GM19238 (cell line): Measurements from ENCODE around the gene ACOX2.

Experiments
- DNase-seq: peaks from one replicate; pipeline ENCODE4 v3.0.0; 2011; ENCODE audit warnings: low spot score; ENCODE audit not compliant: insufficient read length

The ACOX2 gene

DNA sequence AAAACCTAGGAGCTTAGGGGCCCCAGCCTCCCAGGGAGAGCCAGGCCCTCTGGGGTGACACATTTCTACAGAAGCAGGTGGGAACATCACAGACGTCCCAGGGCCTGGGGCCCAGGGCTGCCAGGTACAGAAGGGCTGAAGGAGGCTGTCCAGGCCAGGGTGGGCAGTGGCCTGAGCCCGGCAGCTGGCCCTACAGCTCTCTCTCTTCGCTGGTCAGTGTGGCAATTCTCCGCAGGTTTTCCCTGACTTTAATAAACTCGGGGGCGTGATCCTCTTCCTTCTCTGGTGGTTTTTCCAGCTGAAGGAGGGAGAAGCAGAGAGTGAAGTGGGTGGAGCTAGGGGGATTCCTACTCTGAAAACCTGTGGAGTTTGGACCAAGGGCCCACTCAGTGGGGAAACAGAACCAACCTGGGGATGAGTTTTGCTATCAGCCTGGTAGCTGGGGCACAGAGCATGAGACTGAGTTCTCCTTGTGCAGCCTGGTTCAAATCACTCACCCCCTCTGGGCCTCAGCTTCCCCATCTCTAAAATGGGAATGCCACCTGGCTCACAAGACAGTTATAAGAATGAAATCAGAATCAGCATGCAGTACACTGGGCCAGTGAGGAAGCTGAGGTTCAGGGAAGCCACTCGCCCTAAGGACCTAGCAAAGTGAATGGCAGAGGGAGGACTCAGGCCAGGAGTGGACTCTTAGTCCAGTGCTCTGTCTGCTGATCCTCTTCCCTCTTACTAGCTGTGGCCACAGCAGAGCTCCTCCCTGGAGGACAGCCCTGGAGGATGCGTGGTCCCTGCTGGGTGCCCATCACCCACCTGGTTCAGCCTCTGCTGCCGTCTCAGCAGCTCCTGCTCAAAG is 29.6 kb upstream of the ACOX2 start:
- no peak for DNase-seq

DNA sequence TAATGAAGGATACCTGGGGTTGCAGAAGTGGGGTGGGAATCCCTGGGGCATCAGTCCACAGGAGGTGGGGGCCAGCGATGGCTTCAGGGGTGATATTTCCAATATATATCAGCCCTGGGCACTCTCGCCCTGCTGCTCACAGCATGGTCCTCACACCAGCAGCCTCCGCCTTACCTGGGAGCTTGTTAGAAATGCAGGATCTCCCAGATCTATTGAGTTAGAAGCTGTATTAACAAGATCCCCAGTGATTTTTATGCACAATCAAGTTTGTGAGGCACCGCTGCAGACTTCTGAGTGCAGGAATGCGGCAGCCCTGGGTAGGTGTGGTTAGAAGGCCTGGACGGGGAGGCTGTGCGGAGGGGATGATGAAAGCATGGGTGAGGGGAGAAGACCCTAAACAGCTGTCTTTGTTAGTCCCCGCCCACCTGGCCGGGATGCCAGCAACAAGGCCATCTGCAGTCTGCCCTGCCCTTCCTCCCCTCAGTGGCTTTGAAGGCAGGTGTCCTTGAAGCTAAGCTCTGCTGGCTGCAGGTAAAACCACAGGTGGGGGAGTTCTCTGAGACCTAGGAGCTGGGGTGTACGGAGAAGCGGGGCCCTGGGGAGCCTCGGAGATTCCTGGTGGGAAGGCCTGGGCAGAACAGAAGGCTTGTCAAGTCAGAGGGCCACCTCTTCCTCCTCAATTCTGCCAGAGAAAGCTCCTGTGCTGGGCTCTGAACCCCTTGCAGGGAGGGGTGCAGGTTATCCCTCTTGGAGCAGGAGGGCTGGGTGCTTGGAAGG is 28.8 kb upstream of the ACOX2 start:
- DNase-seq, result no peak

DNA sequence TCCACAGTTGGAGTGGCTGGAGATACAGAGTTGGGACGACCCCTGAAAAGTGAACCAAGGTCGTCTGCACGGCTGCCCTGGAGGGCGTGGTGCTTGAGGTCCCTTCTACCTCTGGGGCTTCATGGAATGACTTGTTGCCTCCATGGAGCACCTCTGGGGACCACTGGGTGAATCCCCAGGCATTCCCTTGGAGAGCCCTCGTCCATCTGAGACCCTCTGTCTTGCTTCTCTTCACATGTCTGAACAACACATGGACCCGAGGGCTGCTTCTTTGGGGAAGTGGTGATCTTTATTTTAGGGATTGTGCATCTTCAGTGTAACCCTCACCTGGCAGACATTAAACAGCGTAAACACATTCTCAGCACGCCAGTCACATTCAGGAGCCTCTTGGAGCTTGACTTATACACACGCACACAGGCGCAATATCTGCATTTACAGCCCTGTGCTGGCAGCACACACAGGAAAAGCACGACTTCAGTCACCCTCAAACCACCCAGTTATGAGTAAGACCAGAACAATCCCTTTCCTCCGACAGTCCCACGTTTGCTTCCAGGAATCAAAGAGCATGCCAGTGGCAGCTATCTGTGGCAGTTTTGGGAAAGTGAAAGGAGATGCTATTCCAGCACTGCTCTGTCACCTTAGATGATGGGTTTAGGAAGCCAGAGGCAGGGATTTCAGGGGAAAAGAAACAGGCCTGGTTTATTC is 27.6 kb upstream of the ACOX2 start:
- no peak for DNase-seq

GRCh38 chr3:58564054-58564453 is 27.1 kb upstream of the ACOX2 start:
- DNase-seq, result no peak

- no peak for DNase-seq
These were observed 26.5 kb upstream of the ACOX2 start for GRCh38 chr3:58563386-58564035.

- no peak for DNase-seq
These were observed 25.5 kb upstream of the ACOX2 start for GRCh38 chr3:58562498-58562897.

- DNase-seq, result no peak
These were observed 23.9 kb upstream of the ACOX2 start for GRCh38 chr3:58560771-58561311.

- DNase-seq, result no peak
These were observed 22.6 kb upstream of the ACOX2 start for GRCh38 chr3:58559586-58559985.

- no peak for DNase-seq
These were observed 20.5 kb upstream of the ACOX2 start for GRCh38 chr3:58557491-58557890.

- DNase-seq, result no peak
These were observed 19.8 kb upstream of the ACOX2 start for GRCh38 chr3:58556761-58557221.

DNA sequence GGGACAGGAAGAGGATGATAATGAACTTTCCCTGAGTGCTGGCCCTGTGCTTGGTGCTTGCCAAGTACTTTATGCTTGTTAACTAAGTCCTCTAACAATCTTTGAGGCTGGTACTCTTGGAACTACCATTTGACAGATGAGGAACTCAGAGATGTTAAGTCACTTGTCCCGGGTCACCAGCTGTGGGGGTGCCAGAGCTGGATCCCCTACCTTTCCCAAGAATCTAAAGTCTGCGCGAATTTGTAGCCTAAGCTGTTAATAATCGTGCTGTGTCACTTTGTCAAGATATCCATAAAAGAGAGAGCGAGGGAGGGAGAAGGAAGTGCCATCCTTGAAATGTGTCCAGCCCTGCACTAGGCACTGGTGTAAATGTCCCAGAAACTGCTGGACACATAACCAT is 19.0 kb upstream of the ACOX2 start:
- no peak for DNase-seq

DNA sequence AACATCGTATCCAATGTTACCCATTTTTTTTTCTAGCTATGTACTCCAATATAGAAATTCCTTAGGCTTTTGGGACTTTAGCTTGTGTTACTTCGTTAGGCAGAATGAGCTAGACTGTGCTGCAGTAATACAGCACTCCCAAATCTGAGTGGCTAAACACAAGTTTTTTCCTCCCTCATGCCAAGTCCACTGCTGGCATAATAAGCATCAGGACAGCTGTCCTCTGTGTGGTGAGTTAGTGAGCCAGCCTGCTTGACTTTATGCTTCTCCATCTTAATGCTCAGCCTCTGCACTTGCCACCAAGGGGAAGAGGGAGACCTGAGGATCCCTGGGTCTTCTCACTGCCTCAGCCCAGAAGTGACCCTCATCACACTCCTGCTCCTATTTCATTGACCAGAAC is 18.2 kb upstream of the ACOX2 start:
- no peak for DNase-seq

GRCh38 chr3:58553003-58553402 is 16.0 kb upstream of the ACOX2 start:
- DNase-seq, result no peak

DNA sequence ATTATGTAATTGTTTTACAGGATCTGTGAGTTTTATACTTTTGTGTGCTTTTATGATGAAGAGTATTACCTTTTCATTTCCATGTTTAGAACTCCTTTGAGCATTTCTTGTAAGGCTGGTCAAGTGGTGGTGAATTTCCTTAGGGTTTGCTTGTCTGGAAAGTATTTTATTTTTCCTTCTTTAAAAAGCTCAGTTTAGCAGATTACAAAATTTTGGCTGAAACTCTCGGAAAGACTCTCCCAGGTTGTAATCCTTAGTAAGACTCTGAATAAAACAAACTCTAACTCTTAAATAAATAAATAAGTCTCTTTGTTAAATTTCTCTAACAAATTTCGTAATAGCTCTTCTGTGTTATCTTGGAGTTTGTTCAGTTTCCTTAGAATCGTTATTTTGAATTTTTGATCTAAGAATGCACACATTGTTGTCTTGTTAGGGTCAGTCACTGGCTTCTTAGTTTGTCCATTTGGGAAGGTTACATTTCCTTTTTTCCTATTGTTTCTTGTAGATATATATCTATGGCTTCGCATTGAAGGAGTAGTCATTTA is 14.7 kb upstream of the ACOX2 start:
- DNase-seq, result no peak

DNA sequence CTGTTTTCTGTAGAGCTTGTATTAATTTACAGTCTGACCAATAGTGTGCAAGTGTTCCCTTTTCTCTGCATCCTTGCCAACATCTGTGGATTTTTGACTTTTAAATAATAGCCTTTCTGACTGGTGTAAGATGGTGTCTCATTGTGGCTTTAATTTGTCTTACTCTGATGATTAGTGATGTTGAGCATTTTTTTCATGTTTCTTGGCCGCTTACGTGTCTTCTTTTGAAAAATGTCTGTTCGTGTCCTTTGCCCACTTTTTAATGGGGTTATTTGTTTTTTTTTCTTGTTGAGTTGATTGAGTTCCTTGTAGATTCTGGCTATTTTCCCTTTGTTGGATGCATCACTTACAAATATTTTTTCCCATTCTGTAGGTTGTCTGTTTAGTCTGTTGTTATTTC is 7.6 kb upstream of the ACOX2 start:
- no peak for DNase-seq

GRCh38 chr3:58540176-58540858 is 3.3 kb upstream of the ACOX2 start:
- DNase-seq, result no peak

- DNase-seq, result no peak
These were observed 2.6 kb upstream of the ACOX2 start for GRCh38 chr3:58539626-58540025.

DNA sequence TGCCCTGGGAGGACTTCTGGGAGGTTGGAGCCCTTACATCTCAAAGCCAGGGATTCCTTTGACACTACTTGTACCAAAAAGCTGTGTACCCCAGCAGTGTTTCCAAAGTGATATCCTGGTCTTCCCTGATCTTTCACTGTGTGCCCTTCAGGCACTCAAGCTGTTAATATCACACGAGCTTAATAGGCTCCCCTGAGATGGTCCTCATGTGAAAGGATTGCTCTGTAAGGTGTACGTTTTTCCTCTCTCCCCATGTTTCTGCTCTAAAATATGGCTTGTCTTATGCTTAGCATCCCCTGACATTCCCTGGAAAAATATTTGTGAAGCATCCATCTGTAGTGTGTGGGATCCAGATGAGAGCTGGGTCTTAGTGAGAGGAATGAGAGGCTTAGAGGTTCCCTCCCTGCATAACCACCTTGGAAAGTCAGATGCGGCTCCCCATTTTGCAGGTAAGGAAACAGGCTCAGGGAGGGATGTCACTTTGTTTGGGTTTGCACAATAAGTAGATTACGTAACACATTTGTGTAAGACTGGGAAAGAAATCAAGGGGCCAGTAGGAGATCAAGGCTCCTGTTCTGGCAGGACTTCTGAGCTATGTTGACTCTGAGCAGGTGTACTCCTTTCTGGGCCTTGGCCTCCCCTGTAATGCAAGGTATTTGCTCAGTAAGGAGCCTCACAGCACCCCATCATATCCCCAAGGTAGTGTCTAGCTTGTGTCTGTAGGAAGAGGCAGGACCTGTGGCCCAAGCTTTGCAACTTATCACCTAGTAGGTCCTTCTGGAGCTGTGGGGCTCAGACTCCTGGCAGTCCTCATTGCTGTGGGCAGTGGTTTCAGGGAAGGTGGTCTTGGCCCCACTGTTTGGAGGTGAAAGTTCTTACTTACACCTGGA is 667 bp upstream of the ACOX2 start:
- DNase-seq, result no peak
